HG02759 (cell line): ENCODE results near the gene DCAF5.

Source experiments
- ATAC-seq: cut with Tn5 transposase; IDR thresholded peaks from one replicate; pipeline ENCODE4 v1.9.1; 2021; ENCODE audit warnings: mild to moderate bottlenecking, moderate library complexity; ENCODE audit not compliant: unreplicated experiment

The DCAF5 gene

GRCh38 chr14:69008421-69008884 lies 144.5 kb downstream of the DCAF5 start:
- no peak for ATAC-seq

- no peak for ATAC-seq
Measured at GRCh38 chr14:69006346-69006745, 146.6 kb downstream of the DCAF5 start.

GRCh38 chr14:69005432-69006148 lies 147.3 kb downstream of the DCAF5 start:
- no peak for ATAC-seq

GRCh38 chr14:69004731-69005431 lies 148.0 kb downstream of the DCAF5 start:
- no peak for ATAC-seq

GRCh38 chr14:69003626-69004025 lies 149.3 kb downstream of the DCAF5 start:
- no peak for ATAC-seq

GRCh38 chr14:69002069-69002468 lies 150.8 kb downstream of the DCAF5 start:
- no peak for ATAC-seq

GRCh38 chr14:69001375-69001774 lies 151.5 kb downstream of the DCAF5 start:
- ATAC-seq: no peak
